GM23338 (cell line): ENCODE data around the gene PPFIBP2. TPM values are rescaled to one million over a fixed set of nuclear protein-coding genes. Genes with fewer than 3 reads are reported as not detected.

Experiments
- ATAC-seq: fragments of 200-7000 bp; cut with Tn5 transposase; 3 replicates; pipeline ENCODE4 v1.9.1; 2020
- DNase-seq: peaks from one replicate; pipeline ENCODE4 v3.0.0-alpha.2; 2015; ENCODE audit warnings: low spot score
- H2AFZ ChIP-seq: fragments of 200-600 bp; sonication (generic); 2 replicates; pipeline ENCODE4 v1.8.0; 2016; ENCODE audit warnings: antibody characterized with exemption, mild to moderate bottlenecking, moderate library complexity
- H3F3A ChIP-seq: fragments of 200-600 bp; sonication (generic); replicated peaks from 2 replicates; pipeline ENCODE4 v1.8.0; 2017; ENCODE audit warnings: antibody characterized with exemption, mixed run types, low read depth
- H3K27ac ChIP-seq: fragments of 200-600 bp; sonication (generic); 2 replicates; pipeline ENCODE4 v1.6.1; 2016; ENCODE audit warnings: low read depth
- H3K27me3 ChIP-seq: fragments of 200-600 bp; sonication (generic); 2 replicates; pipeline ENCODE4 v1.8.0; 2016; ENCODE audit warnings: mild to moderate bottlenecking, mixed run types, moderate library complexity; ENCODE audit not compliant: insufficient read depth
- H3K36me3 ChIP-seq: fragments of 200-600 bp; sonication (generic); 2 replicates; pipeline ENCODE4 v1.8.0; 2016; ENCODE audit warnings: mild to moderate bottlenecking; ENCODE audit not compliant: insufficient read depth
- H3K4me1 ChIP-seq: fragments of 200-600 bp; sonication (generic); 2 replicates; pipeline ENCODE4 v1.8.0; 2016; ENCODE audit warnings: mild to moderate bottlenecking, moderate library complexity; ENCODE audit not compliant: insufficient read depth
- H3K4me2 ChIP-seq: fragments of 200-600 bp; sonication (generic); 2 replicates; pipeline ENCODE4 v1.7.1; 2017; ENCODE audit warnings: mixed run types
- H3K4me3 ChIP-seq: fragments of 200-600 bp; sonication (generic); 2 replicates; pipeline ENCODE4 v1.6.1; 2016; ENCODE audit warnings: mixed run types
- H3K79me2 ChIP-seq: fragments of 200-600 bp; sonication (generic); replicated peaks from 2 replicates; pipeline ENCODE4 v1.8.0; 2017; ENCODE audit warnings: mild to moderate bottlenecking; ENCODE audit not compliant: insufficient read depth
- H3K9me2 ChIP-seq: fragments of 200-600 bp; sonication (generic); 2 replicates; pipeline ENCODE4 v1.8.0; 2017; ENCODE audit not compliant: insufficient read depth
- H4K20me1 ChIP-seq: fragments of 200-600 bp; sonication (generic); replicated peaks from 2 replicates; pipeline ENCODE4 v1.8.0; 2017; ENCODE audit warnings: mild to moderate bottlenecking; ENCODE audit not compliant: insufficient read depth
- H3K27ac Mint-ChIP-seq: 2 replicates; pipeline ENCODE4 v1.8.0; 2020; ENCODE audit warnings: inconsistent platforms, mild to moderate bottlenecking, moderate library complexity, mixed read lengths
- H3K27me3 Mint-ChIP-seq: 3 replicates; pipeline ENCODE4 v1.8.0; 2022; ENCODE audit warnings: low read depth, mild to moderate bottlenecking, moderate library complexity, mixed read lengths, inconsistent platforms; ENCODE audit not compliant: insufficient read depth, poor library complexity
- H3K36me3 Mint-ChIP-seq: 3 replicates; pipeline ENCODE4 v1.8.0; 2021; ENCODE audit warnings: low read depth, mild to moderate bottlenecking, inconsistent platforms, moderate library complexity, mixed read lengths
- H3K4me1 Mint-ChIP-seq: 3 replicates; pipeline ENCODE4 v1.8.0; 2020; ENCODE audit warnings: mild to moderate bottlenecking, inconsistent platforms, mixed read lengths
- H3K4me3 Mint-ChIP-seq: 3 replicates; pipeline ENCODE4 v1.8.0; 2021; ENCODE audit warnings: moderate library complexity, mild to moderate bottlenecking, inconsistent platforms, mixed read lengths
- H3K9me3 Mint-ChIP-seq: 3 replicates; pipeline ENCODE4 v1.8.0; 2020; ENCODE audit warnings: moderate library complexity, mild to moderate bottlenecking, inconsistent platforms, mixed read lengths
- CREB1 ChIP-seq: fragments of 250-450 bp; sonication (Bioruptor Pico); IDR thresholded peaks from 2 replicates; pipeline ENCODE4 v1.5.0; 2020; ENCODE audit warnings: low read depth, mild to moderate bottlenecking, moderate library complexity
- ETS1 ChIP-seq: IDR thresholded peaks from 2 replicates; pipeline ENCODE4 v1.6.1; 2016; ENCODE audit warnings: antibody characterized with exemption
- EZH2 ChIP-seq: fragments of 200-600 bp; sonication (generic); IDR thresholded peaks from one replicate; pipeline ENCODE4 v1.8.0; 2017; ENCODE audit warnings: antibody characterized with exemption, mild to moderate bottlenecking, low read depth; ENCODE audit not compliant: unreplicated experiment
- EZH2phosphoT487 ChIP-seq: fragments of 200-600 bp; sonication (generic); IDR thresholded peaks from one replicate; pipeline ENCODE4 v1.8.1; 2018; ENCODE audit warnings: antibody characterized with exemption; ENCODE audit not compliant: unreplicated experiment
- JUNB ChIP-seq: IDR thresholded peaks from one replicate; pipeline ENCODE4 v1.6.1; 2016; ENCODE audit warnings: antibody characterized with exemption; ENCODE audit not compliant: unreplicated experiment
- NANOG ChIP-seq: IDR thresholded peaks from 2 replicates; pipeline ENCODE4 v1.6.1; 2016; ENCODE audit warnings: antibody characterized with exemption, borderline replicate concordance
- POLR2AphosphoS5 ChIP-seq: IDR thresholded peaks from 2 replicates; pipeline ENCODE4 v1.6.1; 2016; ENCODE audit warnings: antibody characterized with exemption, low read depth
- STAT1 ChIP-seq: IDR thresholded peaks from one replicate; pipeline ENCODE4 v1.6.1; 2016; ENCODE audit warnings: antibody characterized with exemption; ENCODE audit not compliant: unreplicated experiment
- ZNF114 ChIP-seq: fragments of 250-450 bp; sonication (Bioruptor Pico); IDR thresholded peaks from 2 replicates; pipeline ENCODE4 v1.5.0; 2020; ENCODE audit warnings: mild to moderate bottlenecking, moderate library complexity
- ZNF331 ChIP-seq: fragments of 250-450 bp; sonication (Bioruptor Pico); IDR thresholded peaks from 2 replicates; pipeline ENCODE4 v1.5.0; 2020; ENCODE audit warnings: low read depth, mild to moderate bottlenecking, moderate library complexity
- polyA plus RNA-seq: library from polyadenylated mRNA; unstranded; fragments of >200 nt; fragmentation: Nextera tagmentation; extraction: Ambion mirVana; gene quantifications from 2 replicates; pipeline ENCODE4 v1.2.1, GENCODE V29; 2016
- total RNA-seq: library from RNA; depleted of rRNA; stranded (reverse); fragments of >200 nt; shearing (Covaris generic); gene quantifications from 2 replicates; pipeline ENCODE4 v1.2.3, GENCODE V29; 2014
- TF ChIP-seq, protein P1 (sequence below), 2 experiments: fragments of 200-600 bp in 1 of 2; sonication (generic) in 1 of 2; conservative IDR thresholded peaks; 2 replicates each; pipeline versions ENCODE4 v1.5.1 to v1.6.1; 2016 to 2017; ENCODE audit warnings: antibody characterized with exemption in 2 of 2, low read depth in 2 of 2, mild to moderate bottlenecking in 2 of 2, moderate library complexity in 1 of 2
- TF ChIP-seq, protein P2 (sequence below): fragments of 250-450 bp; sonication (Bioruptor Pico); IDR thresholded peaks from 2 replicates; pipeline ENCODE4 v1.5.0; 2020; ENCODE audit warnings: mild to moderate bottlenecking, moderate library complexity
- TF ChIP-seq, protein P3 (sequence below): IDR thresholded peaks from one replicate; pipeline ENCODE4 v1.6.1; 2018; ENCODE audit warnings: antibody characterized with exemption; ENCODE audit not compliant: unreplicated experiment

The PPFIBP2 gene
- total and polyA plus RNA-seq, 2 experiments from 2014 or later = 7.1 to 14.8 TPM

DNA sequence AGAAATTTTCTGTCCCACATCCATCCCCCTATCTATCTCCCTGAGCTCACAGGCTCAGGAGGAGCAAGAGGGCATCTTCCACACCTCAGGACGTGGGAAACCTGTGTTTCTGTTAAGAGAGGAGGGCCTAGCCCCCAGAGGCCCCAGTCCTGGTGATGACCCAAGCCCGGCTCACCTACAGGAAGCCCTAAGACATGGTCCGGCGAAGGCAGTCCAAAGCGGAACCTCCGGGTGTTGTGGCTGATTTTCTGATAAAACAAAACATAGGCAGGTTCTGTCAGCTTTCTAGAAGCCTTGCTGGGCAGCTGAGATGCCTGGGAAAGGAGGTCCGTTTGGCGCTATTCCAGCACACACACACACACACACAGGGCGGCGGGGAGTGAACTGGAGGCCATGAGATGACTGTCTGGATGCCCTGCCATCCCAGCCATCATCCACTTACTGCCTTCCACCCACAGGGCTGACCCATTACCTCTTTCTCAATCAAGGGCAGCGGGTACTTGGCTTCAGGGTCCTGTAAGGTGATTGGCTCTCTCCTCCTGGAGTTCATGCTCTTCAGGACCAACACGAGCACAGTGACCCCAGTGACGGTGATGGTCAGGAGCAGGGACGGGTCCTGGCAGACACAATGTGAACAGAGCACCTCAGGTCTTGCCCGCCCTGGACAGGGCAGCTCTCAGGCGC lies 158.6 kb downstream of the PPFIBP2 start:
- Mint-ChIP-seq H3K9me3 (no peaks in the 10 kb centered on the region), H3K27me3 (peaks cover 13% of the 10 kb centered on the region), H3K27ac (no peak overlapping the region), H3K36me3 (peaks cover 29% of the 10 kb centered on the region), H3K4me1 (peaks cover 32% of the 10 kb centered on the region), H3K4me3 (peak overlapping the region; percentile 66)
- Histone ChIP-seq H3K9me2 (no peaks in the 10 kb centered on the region), H3K4me1 (peaks cover 23% of the 10 kb centered on the region; the same call in 1 of the 2 replicates), H3K36me3 (peaks cover 7% of the 10 kb centered on the region; the same call in 1 of the 2 replicates), H4K20me1 (no peaks in the 10 kb centered on the region), H3K27ac (no peak overlapping the region), H3K79me2 (no peaks in the 10 kb centered on the region), H3F3A (0 out of 2 replicates have a peak, but pooled peaks cover 3% of the 10 kb centered on the region), H3K4me3 (peak overlapping the region; percentile 84), H2AFZ (no peak overlapping the region), H3K4me2 (peak overlapping the region; percentile 92), H3K27me3 (no peaks in the 10 kb centered on the region)
- no peak for TF ChIP-seq ETS1
- TF ChIP-seq CREB1 (CRISPR knock-in tag) = no peak
- no peak for TF ChIP-seq JUNB
- TF ChIP-seq, protein P1, sequence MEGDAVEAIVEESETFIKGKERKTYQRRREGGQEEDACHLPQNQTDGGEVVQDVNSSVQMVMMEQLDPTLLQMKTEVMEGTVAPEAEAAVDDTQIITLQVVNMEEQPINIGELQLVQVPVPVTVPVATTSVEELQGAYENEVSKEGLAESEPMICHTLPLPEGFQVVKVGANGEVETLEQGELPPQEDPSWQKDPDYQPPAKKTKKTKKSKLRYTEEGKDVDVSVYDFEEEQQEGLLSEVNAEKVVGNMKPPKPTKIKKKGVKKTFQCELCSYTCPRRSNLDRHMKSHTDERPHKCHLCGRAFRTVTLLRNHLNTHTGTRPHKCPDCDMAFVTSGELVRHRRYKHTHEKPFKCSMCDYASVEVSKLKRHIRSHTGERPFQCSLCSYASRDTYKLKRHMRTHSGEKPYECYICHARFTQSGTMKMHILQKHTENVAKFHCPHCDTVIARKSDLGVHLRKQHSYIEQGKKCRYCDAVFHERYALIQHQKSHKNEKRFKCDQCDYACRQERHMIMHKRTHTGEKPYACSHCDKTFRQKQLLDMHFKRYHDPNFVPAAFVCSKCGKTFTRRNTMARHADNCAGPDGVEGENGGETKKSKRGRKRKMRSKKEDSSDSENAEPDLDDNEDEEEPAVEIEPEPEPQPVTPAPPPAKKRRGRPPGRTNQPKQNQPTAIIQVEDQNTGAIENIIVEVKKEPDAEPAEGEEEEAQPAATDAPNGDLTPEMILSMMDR (conservative IDR thresholded peaks at IDR 0.05; ENCODE audit: low read depth in 2 of 2) = no peak
- TF ChIP-seq, protein P2, sequence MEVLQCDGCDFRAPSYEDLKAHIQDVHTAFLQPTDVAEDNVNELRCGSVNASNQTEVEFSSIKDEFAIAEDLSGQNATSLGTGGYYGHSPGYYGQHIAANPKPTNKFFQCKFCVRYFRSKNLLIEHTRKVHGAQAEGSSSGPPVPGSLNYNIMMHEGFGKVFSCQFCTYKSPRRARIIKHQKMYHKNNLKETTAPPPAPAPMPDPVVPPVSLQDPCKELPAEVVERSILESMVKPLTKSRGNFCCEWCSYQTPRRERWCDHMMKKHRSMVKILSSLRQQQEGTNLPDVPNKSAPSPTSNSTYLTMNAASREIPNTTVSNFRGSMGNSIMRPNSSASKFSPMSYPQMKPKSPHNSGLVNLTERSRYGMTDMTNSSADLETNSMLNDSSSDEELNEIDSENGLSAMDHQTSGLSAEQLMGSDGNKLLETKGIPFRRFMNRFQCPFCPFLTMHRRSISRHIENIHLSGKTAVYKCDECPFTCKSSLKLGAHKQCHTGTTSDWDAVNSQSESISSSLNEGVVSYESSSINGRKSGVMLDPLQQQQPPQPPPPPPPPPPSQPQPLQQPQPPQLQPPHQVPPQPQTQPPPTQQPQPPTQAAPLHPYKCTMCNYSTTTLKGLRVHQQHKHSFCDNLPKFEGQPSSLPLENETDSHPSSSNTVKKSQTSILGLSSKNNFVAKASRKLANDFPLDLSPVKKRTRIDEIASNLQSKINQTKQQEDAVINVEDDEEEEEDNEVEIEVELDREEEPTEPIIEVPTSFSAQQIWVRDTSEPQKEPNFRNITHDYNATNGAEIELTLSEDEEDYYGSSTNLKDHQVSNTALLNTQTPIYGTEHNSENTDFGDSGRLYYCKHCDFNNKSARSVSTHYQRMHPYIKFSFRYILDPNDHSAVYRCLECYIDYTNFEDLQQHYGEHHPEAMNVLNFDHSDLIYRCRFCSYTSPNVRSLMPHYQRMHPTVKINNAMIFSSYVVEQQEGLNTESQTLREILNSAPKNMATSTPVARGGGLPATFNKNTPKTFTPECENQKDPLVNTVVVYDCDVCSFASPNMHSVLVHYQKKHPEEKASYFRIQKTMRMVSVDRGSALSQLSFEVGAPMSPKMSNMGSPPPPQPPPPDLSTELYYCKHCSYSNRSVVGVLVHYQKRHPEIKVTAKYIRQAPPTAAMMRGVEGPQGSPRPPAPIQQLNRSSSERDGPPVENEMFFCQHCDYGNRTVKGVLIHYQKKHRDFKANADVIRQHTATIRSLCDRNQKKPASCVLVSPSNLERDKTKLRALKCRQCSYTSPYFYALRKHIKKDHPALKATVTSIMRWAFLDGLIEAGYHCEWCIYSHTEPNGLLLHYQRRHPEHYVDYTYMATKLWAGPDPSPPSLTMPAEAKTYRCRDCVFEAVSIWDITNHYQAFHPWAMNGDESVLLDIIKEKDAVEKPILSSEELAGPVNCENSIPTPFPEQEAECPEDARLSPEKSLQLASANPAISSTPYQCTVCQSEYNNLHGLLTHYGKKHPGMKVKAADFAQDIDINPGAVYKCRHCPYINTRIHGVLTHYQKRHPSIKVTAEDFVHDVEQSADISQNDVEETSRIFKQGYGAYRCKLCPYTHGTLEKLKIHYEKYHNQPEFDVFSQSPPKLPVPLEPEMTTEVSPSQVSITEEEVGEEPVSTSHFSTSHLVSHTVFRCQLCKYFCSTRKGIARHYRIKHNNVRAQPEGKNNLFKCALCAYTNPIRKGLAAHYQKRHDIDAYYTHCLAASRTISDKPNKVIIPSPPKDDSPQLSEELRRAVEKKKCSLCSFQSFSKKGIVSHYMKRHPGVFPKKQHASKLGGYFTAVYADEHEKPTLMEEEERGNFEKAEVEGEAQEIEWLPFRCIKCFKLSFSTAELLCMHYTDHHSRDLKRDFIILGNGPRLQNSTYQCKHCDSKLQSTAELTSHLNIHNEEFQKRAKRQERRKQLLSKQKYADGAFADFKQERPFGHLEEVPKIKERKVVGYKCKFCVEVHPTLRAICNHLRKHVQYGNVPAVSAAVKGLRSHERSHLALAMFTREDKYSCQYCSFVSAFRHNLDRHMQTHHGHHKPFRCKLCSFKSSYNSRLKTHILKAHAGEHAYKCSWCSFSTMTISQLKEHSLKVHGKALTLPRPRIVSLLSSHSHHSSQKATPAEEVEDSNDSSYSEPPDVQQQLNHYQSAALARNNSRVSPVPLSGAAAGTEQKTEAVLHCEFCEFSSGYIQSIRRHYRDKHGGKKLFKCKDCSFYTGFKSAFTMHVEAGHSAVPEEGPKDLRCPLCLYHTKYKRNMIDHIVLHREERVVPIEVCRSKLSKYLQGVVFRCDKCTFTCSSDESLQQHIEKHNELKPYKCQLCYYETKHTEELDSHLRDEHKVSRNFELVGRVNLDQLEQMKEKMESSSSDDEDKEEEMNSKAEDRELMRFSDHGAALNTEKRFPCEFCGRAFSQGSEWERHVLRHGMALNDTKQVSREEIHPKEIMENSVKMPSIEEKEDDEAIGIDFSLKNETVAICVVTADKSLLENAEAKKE (CRISPR knock-in tag) = no peak
- TF ChIP-seq POLR2AphosphoS5 = no peak
- TF ChIP-seq EZH2phosphoT487 = no peak
- TF ChIP-seq STAT1 = no peak
- TF ChIP-seq NANOG = no peak
- TF ChIP-seq EZH2 = no peak
- no peak for TF ChIP-seq ZNF331 (CRISPR knock-in tag)
- TF ChIP-seq ZNF114 (CRISPR knock-in tag) = no peak
- TF ChIP-seq, protein P3, sequence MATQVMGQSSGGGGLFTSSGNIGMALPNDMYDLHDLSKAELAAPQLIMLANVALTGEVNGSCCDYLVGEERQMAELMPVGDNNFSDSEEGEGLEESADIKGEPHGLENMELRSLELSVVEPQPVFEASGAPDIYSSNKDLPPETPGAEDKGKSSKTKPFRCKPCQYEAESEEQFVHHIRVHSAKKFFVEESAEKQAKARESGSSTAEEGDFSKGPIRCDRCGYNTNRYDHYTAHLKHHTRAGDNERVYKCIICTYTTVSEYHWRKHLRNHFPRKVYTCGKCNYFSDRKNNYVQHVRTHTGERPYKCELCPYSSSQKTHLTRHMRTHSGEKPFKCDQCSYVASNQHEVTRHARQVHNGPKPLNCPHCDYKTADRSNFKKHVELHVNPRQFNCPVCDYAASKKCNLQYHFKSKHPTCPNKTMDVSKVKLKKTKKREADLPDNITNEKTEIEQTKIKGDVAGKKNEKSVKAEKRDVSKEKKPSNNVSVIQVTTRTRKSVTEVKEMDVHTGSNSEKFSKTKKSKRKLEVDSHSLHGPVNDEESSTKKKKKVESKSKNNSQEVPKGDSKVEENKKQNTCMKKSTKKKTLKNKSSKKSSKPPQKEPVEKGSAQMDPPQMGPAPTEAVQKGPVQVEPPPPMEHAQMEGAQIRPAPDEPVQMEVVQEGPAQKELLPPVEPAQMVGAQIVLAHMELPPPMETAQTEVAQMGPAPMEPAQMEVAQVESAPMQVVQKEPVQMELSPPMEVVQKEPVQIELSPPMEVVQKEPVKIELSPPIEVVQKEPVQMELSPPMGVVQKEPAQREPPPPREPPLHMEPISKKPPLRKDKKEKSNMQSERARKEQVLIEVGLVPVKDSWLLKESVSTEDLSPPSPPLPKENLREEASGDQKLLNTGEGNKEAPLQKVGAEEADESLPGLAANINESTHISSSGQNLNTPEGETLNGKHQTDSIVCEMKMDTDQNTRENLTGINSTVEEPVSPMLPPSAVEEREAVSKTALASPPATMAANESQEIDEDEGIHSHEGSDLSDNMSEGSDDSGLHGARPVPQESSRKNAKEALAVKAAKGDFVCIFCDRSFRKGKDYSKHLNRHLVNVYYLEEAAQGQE = no peak
- ATAC-seq (no peak), DNase-seq (no peak)
